HepG2 (cell line): ENCODE data around the gene NLRP11.

Source experiments
- EZH2 ChIP-seq: conservative IDR thresholded peaks from 2 replicates; pipeline ENCODE4 v1.6.1; 2012; ENCODE audit warnings: mild to moderate bottlenecking, low read depth, low read length, moderate library complexity
- SMARCC2 ChIP-seq: fragments of 450-650 bp; IDR thresholded peaks from 2 replicates; pipeline ENCODE4 v1.6.1; 2017; ENCODE audit warnings: antibody characterized with exemption, mild to moderate bottlenecking

GRCh38 chr19:55858401-55858800 is 26.6 kb upstream of the NLRP11 start:
- no peak for TF ChIP-seq SMARCC2
- TF ChIP-seq EZH2, result no peak
